Thyroid gland (tissue), 4 donors: ENCODE measurements around the gene TBXA2R.

ENCODE experiments used
- CTCF ChIP-seq, 6 experiments: fragments of 200-600 bp in 3 of 6; fragments of 450-650 bp in 3 of 6; sonication (generic) in 3 of 6; IDR thresholded peaks; one replicate each; pipeline ENCODE4 v1.5.1; 2016 to 2019; ENCODE audit warnings: antibody characterized with exemption in 6 of 6, mild to moderate bottlenecking in 2 of 6, inconsistent platforms in 1 of 6, moderate library complexity in 1 of 6
- POLR2A ChIP-seq, 2 donors: fragments of 450-650 bp; IDR thresholded peaks; one replicate each; pipeline ENCODE4 v1.6.1; 2017; ENCODE audit warnings: antibody characterized with exemption in 2 of 2, mild to moderate bottlenecking in 2 of 2, moderate library complexity in 1 of 2

- no peak for TF ChIP-seq POLR2A (IDR thresholded peaks at IDR 0.05)
- no peak for TF ChIP-seq CTCF (IDR thresholded peaks at IDR 0.05)
Observed at GRCh38 chr19:3589949-3590348, 16.7 kb downstream of the TBXA2R start.
